Activated T-helper 1 cell treated with anti-CD3 and anti-CD28 coated beads, Interleukin-12 subunit alpha, Interleukin-12 subunit beta, Interleukin-2, Interleukin-4 antibody, amounts not matched to agents 30 ng/mL and 10 ng/mL and 1 ng/mL, durations not matched to agents 14 hours and 24 hours and 36 hours (primary cell): ENCODE data around the gene SGSH. TPM values are rescaled to one million over a fixed set of nuclear protein-coding genes. Genes with fewer than 3 reads are reported as not detected.

ENCODE experiments used
- DNase-seq: peaks from one replicate; pipeline ENCODE4 v3.0.0; 2021; ENCODE audit warnings: low spot score
- H3K27ac Mint-ChIP-seq: one replicate; pipeline ENCODE4 v1.8.0; 2021; ENCODE audit warnings: mild to moderate bottlenecking, mixed read lengths
- H3K27me3 Mint-ChIP-seq: one replicate; pipeline ENCODE4 v1.8.0; 2022; ENCODE audit warnings: mild to moderate bottlenecking, moderate library complexity, mixed read lengths; ENCODE audit not compliant: insufficient read depth
- H3K36me3 Mint-ChIP-seq: one replicate; pipeline ENCODE4 v1.8.0; 2021; ENCODE audit warnings: low read depth, mixed read lengths
- H3K4me1 Mint-ChIP-seq: one replicate; pipeline ENCODE4 v1.8.0; 2021; ENCODE audit warnings: low read depth, mixed read lengths
- H3K4me3 Mint-ChIP-seq: one replicate; pipeline ENCODE4 v1.8.0; 2021; ENCODE audit warnings: mild to moderate bottlenecking, moderate library complexity, mixed read lengths
- H3K9me3 Mint-ChIP-seq: one replicate; pipeline ENCODE4 v1.8.0; 2021; ENCODE audit warnings: mixed read lengths
- intact Hi-C: fragments of 100-400 bp; cut with micrococcal nuclease; formaldehyde crosslinking; loops from one replicate; pipeline ENCODE4 v1.15.1; 2024
- total RNA-seq: library from RNA; stranded (reverse); gene quantifications from 2 replicates; pipeline ENCODE4 v1.2.3, GENCODE V29; 2022

SGSH gene
- total RNA-seq: 20.1 and 22.2 TPM in 2 replicates

DNA sequence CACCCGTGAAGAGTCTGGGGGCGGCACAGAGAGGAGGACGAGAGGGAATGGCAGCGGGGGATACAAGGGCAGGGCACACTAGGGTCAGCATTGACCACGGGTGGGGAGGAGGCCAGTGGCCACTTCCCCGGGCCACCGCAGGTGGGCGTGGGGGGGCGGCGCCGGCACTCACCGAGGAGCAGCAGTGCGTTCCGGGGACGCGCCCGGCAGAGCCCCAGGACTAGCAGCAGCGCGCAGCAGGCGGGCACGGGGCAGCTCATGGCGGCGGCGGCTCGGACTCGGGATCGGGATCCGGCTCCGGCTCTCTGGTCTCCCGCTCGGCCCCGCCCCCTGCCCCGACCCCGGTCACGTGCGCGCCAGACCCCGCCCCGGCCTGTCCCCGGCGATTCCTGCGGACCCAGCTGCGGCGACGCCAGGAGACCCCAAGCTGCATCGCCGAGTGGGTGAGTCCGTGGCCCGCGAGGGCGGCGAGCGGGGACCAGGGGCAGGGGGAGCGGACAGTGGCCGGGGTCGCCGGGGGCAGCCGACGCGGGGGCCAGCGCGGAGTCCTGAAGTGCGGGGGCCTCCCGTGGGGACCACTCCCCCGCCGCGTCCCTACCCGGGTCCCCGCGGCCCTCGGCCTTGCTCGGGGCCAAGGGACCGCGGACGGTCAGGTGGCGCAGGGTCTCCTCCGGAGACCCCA is at the start of gene SGSH, which contains the start of gene SLC26A11:
Gene SGSH (minus strand): TSS at position 280 of the 682 bp plus-strand sequence. CDS start 20 bp downstream, at position 260.
Gene SLC26A11 (plus strand): TSS at position 374 of the 682 bp plus-strand sequence. CDS start 1,134 bp downstream, outside the sequence.
- Mint-ChIP-seq H3K27me3 (no peaks in the 10 kb centered on the region), H3K36me3 (peaks cover 7% of the 10 kb centered on the region), H3K27ac (peak within 1 kb of the TSS; percentile 85), H3K4me1 (peaks cover 20% of the 10 kb centered on the region), H3K9me3 (no peaks in the 10 kb centered on the region), H3K4me3 (peak within 1 kb of the TSS; percentile 85)
- intact Hi-C loops: no loop called here
- DNase-seq: peak; percentile 40

DNA sequence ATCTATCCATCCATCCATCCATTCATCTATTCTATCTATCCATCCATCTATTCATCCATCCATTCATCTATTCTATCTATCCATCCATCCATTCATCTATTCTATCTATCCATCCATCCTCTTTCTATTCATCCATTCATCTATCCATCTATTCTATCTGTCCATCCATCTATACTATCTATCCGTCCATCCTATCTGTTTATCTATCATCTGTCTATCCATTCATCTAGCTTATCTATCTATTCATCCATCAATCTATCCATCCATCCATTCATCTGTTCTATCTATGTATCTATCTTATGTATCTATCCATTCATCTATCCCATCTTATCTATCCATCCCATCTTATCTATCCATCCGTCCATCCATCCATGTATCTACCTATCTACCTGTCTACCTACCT is 49.3 kb upstream of the SGSH start:
- no peak overlapping the region for H3K27ac Mint-ChIP-seq
- H3K27me3 Mint-ChIP-seq: no peaks in the 10 kb centered on the region
- peaks cover 43% of the 10 kb centered on the region for H3K36me3 Mint-ChIP-seq
- peaks cover 36% of the 10 kb centered on the region for H3K4me1 Mint-ChIP-seq
- intact Hi-C loops: loop anchor here (5.0 kb wide), 1 partner anchor 167 kb away; the partner anchor contains the start of gene GAA
- H3K4me3 Mint-ChIP-seq: no peak overlapping the region
- no peak for DNase-seq
- no peaks in the 10 kb centered on the region for H3K9me3 Mint-ChIP-seq

DNA sequence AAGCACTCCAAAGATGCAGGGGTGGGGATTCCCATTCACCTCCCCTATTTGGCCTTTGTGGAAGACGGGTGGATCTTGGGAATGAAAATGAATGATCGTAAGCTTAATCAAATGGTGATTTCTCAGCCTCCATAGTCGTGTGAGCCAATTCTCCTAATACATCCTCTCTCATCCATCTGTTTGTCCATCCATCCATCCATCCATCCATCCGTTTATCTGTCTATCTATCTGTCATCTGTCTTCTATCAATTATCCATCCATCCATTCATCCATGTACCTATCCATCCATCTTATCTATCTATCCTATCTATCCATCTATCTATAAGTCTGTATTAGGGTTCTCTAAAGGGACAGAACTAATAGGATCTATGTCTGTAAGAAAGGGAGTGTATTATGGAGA is 48.3 kb upstream of the SGSH start:
- peaks cover 40% of the 10 kb centered on the region for H3K36me3 Mint-ChIP-seq
- no peaks in the 10 kb centered on the region for H3K9me3 Mint-ChIP-seq
- no peak overlapping the region for H3K4me3 Mint-ChIP-seq
- H3K27ac Mint-ChIP-seq: no peak overlapping the region
- intact Hi-C loops: loop anchor here (5.0 kb wide), 1 partner anchor 166 kb away; the partner anchor contains the start of gene GAA
- H3K4me1 Mint-ChIP-seq: peaks cover 31% of the 10 kb centered on the region
- H3K27me3 Mint-ChIP-seq: no peaks in the 10 kb centered on the region
- no peak for DNase-seq

DNA sequence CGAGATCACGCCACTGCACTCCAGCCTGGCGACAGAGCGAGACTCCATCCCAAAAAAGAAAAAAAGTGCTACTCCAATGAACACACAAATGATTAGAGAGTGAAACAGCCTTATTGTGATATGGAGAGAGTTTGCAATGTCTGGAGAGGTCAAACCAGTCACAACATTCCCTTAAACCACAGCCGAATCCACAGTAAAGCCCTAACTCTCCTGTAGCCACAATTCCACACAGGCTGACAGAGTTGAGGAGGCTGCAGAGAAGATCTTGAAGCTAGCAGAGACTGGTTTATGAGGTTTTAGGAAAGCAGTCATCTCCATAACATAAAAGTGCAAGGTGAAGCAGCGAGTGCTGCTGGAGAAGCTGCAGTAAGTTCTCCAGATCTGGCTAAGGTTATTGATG is 47.3 kb upstream of the SGSH start:
- Mint-ChIP-seq H3K27ac (peak overlapping the region; percentile 56), H3K27me3 (no peaks in the 10 kb centered on the region), H3K4me1 (peaks cover 26% of the 10 kb centered on the region), H3K4me3 (peak overlapping the region; percentile 37), H3K36me3 (peaks cover 37% of the 10 kb centered on the region), H3K9me3 (no peaks in the 10 kb centered on the region)
- DNase-seq: no peak
- intact Hi-C loops: loop anchor here (5.0 kb wide), 1 partner anchor 165 kb away; the partner anchor contains the start of gene GAA

DNA sequence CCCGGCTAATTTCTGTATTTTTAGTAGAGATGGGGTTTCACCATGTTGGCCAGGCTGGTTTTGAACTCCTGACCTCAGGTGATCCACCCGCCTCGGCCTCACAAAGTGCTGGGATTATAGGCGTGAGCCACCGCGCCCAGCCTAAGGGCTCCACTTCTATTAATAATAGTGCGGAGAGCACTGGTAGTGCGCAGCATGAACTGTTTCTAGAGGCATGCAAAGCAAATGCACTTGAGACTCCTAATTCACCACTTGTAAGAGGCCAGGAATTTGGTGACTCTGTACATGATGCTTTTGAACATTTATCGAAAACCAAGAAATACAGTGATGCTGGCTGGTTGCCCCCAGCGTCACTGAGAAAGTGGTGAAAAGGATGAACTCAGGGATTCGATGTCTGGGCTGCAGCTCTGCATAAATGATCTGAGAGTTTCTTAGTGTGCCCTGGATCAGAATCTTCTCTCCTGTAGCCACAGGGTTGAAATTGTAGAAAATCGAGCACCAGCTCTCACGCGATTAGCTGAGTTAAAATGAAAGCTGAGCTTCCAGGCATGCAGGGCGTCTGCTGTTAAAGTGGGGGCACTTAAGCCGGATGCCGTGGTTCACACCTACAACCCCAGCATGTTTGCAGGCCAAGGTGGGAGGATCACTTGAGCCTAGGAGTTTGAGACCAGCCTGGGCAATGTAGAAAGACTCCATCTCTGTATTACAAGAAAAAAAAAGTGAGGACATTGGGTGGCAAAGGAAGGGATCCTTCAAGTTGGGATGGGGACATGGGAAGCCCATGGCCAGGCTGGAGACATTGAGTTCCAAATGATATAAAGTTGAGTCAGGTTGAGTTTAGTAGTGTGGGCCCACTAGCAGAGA is 45.3 kb upstream of the SGSH start:
- Mint-ChIP-seq H3K36me3 (peaks cover 35% of the 10 kb centered on the region), H3K27me3 (no peaks in the 10 kb centered on the region), H3K9me3 (no peaks in the 10 kb centered on the region), H3K4me3 (peak overlapping the region; percentile 100), H3K27ac (peak overlapping the region; percentile 87), H3K4me1 (peaks cover 37% of the 10 kb centered on the region)
- intact Hi-C loops: loop anchor here (5.0 kb wide), 1 partner anchor 163 kb away; the partner anchor contains the start of gene GAA
- peak; percentile 68 for DNase-seq

DNA sequence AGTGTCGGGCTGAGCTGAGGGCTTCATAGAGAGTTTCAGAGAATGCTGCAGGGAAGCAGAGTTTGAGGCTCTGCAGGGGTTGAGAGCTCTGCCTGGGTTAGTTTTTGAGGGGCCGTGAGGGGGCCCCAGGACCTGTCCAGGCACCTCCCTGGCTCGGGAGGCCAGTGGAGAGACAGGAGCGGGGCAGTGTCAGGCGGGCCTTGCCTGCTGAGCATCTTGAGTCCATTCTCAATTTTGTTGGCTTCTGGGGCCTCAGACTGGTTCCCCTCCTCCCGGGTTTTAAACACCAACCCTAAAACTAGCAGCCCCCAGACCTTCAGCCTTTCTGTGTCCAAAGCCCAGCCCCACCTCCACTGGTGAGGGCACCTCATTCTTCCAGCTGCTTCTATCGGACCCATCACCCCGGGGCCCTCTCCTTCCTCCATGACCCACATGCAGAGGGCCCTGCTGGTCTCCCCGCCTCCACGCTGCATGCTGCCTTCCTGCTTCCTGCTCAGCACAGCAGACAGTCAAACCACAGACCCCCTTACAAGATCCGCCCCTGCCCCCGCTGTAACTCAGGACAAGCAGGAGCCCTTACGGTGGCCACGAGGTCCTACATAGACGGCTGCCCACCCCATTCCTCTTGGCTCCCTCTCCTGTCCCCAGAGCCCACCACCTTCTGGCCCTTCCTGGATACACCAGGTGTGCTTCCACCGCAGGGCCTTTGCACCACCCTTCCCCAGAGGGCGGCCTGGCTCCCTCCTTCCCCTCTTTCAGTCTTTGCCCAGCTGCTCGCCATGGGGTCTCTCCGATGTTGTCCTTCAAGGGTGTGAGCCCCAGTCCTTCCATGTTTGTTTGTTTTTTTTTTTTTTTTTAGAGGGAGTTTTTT is 44.3 kb upstream of the SGSH start:
- peak overlapping the region; percentile 100 for H3K4me3 Mint-ChIP-seq
- peak; percentile 53 for DNase-seq
- intact Hi-C loops: loop anchor here (5.0 kb wide), 1 partner anchor 162 kb away; the partner anchor contains the start of gene GAA

DNA sequence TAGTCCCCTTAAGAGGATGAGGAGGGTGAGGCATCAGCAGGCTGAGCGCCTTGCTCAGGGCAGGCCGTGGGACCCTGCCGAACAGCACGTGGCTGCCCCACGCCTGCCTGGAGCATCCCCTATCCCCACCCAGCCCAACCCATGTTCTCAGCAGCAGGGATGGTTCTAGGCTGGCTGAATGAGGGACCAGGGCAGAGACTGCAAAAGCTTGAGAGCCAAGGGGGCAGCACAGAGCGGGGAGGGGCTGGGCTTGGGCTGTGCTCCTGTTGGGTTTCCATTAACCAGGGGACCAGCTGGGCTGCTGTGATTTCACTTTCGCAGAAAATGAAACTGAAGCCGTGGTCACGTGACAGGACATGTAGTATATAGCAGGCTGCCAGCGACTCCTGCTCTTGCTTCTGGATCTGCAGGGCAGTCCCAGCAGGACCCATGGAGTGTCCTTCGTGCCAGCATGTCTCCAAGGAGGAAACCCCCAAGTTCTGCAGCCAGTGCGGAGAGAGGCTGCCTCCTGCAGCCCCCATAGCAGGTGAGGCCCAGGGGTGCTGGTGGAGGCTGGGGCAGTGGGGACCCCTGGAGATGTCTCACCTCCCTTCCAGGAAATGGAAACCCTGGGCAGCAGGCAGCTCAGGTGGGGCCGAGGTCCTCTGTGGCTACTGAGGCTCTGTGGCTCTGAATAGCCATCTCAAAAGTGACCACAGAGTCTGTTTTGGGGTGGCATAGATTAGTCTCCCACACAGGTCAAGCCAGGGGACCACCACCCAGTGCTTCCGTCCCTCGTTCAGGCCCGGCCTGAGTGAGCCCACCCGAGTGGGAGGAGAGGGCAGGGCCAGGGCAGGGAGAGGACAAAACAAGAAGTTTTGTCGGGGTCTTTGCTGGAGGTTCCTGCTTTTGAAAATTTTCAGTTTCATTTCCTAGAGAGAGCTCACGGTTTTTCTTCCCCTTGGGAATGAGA is 43.4 kb upstream of the SGSH start:
- intact Hi-C loops: loop anchor here (1.0 to 2.0 kb wide), 3 partner anchors 9 to 116 kb away; partner anchors contain the start of gene EIF4A3
- H3K36me3 Mint-ChIP-seq: peaks cover 29% of the 10 kb centered on the region
- peaks cover 49% of the 10 kb centered on the region for H3K4me1 Mint-ChIP-seq
- DNase-seq: peak; percentile 89
- peak overlapping the region; percentile 100 for H3K4me3 Mint-ChIP-seq
- peak overlapping the region; percentile 87 for H3K27ac Mint-ChIP-seq
- no peaks in the 10 kb centered on the region for H3K9me3 Mint-ChIP-seq
- no peaks in the 10 kb centered on the region for H3K27me3 Mint-ChIP-seq

More for the DNA sequence above, 44.3 kb upstream of the SGSH start:
- Mint-ChIP-seq H3K4me1 (peaks cover 42% of the 10 kb centered on the region), H3K36me3 (peaks cover 29% of the 10 kb centered on the region), H3K9me3 (no peaks in the 10 kb centered on the region), H3K27me3 (no peaks in the 10 kb centered on the region), H3K27ac (peak overlapping the region; percentile 87)

DNA sequence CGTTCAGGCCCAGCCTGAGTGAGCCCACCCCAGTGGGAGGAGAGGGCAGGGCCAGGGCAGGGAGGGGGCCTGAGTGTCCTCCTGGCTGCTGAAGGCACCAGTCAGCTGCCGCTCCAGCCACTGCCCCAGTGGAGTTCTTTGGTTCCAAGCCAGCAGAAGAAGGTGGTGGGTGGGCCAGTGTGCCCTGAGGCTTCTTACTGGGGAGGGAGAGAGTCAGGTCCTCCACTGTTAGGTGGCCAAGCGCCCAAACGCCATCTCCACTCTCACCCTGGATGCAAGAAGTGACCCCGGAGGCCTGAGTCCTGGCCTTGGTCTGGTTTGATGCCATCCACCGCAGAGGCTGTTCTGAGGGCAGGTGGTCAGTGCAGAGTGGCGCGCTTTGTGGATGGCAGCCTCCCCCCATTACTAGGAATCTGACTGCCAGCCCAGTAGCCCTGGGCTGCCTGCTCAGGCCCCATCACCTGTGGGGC is 42.7 kb upstream of the SGSH start:
- DNase-seq: no peak
- Mint-ChIP-seq H3K4me3 (peak overlapping the region; percentile 100), H3K9me3 (no peaks in the 10 kb centered on the region)

DNA sequence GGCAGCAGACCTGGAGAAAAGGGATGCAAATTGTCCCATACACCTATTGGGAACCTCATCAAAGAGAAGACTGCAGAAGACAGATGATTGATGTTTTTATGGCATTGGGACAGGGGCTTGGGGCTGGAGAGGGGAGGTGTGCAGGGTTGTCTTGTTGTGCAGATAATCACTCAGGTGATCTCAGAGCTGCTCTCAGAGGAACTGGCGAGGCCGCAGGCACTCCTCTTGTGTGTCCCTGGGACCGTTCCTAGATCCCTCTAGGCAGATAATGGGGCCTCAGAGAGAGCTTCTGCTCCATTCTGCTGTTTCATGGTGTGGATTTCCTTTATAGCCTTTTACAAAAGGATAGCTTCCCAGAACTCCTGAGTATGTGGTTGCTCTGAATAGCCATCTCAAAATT is 42.2 kb upstream of the SGSH start:
- intact Hi-C loops: loop anchor here (2.0 kb wide), 1 partner anchor 43 kb away; no protein-coding TSS in a partner anchor
- H3K36me3 Mint-ChIP-seq: peaks cover 25% of the 10 kb centered on the region
- no peaks in the 10 kb centered on the region for H3K9me3 Mint-ChIP-seq
- DNase-seq: no peak
- H3K27me3 Mint-ChIP-seq: no peaks in the 10 kb centered on the region
- H3K4me3 Mint-ChIP-seq: peak overlapping the region; percentile 100
- H3K4me1 Mint-ChIP-seq: peaks cover 58% of the 10 kb centered on the region
- H3K27ac Mint-ChIP-seq: peak overlapping the region; percentile 98

More for the DNA sequence above, 42.7 kb upstream of the SGSH start:
- Mint-ChIP-seq H3K36me3 (peaks cover 28% of the 10 kb centered on the region), H3K4me1 (peaks cover 57% of the 10 kb centered on the region), H3K27me3 (no peaks in the 10 kb centered on the region), H3K27ac (no peak overlapping the region)
- intact Hi-C loops: loop anchor here (1.0 to 2.0 kb wide), 3 partner anchors 9 to 116 kb away; partner anchors contain the start of gene EIF4A3

DNA sequence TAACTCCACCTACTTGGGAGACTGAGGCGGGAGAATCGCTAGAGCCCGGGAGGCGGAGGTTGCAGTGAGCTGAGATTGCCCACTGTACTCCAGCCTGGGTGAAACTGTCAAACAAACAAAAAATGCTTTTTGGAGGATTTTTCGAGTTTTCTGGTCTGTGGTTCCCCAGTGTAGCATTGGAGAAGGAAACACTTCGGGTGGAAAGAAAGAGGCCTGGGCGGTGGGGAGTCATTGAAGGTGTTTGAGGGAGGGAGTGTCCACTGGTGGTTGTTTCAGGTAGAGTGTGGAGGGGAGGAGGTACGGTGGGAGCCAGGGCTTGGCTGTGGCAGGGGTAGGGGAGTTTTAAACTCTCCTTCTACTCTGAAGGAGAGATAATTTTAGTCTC is 41.8 kb upstream of the SGSH start:
- peak overlapping the region; percentile 98 for H3K27ac Mint-ChIP-seq
- H3K9me3 Mint-ChIP-seq: no peaks in the 10 kb centered on the region
- intact Hi-C loops: loop anchor here (2.0 kb wide), 1 partner anchor 43 kb away; no protein-coding TSS in a partner anchor
- peak overlapping the region; percentile 100 for H3K4me3 Mint-ChIP-seq
- no peaks in the 10 kb centered on the region for H3K27me3 Mint-ChIP-seq
- peaks cover 56% of the 10 kb centered on the region for H3K4me1 Mint-ChIP-seq
- no peak for DNase-seq
- H3K36me3 Mint-ChIP-seq: peaks cover 24% of the 10 kb centered on the region
